ENCODE data around the gene APEX1.

The APEX1 gene

GRCh38 chr14:20419419-20419818 lies 35.6 kb upstream of the APEX1 start:
- Histone ChIP-seq H3K27me3 (ENCODE audit: insufficient read depth, low read length, poor library complexity) (no peaks in the 10 kb centered on the region), H3K9ac (ENCODE audit: low read depth, low read length) (no peak overlapping the region), H3K36me3 (ENCODE audit: insufficient read depth, low read length) (no peaks in the 10 kb centered on the region), H3K9me3 (ENCODE audit: insufficient read depth, low read length, severe bottlenecking) (no peaks in the 10 kb centered on the region), H3K4me2 (ENCODE audit: insufficient read depth, low read length) (no peak overlapping the region), H2AFZ (ENCODE audit: low read depth, low read length) (no peak overlapping the region), H4K20me1 (ENCODE audit: insufficient read depth, low read length) (no peaks in the 10 kb centered on the region), H3K4me3 (ENCODE audit: low read depth in 1 of 2, low read length in 2 of 2) (no peak overlapping the region), H3K4me1 (ENCODE audit: insufficient read depth, low read length) (peaks cover 11% of the 10 kb centered on the region), H3K79me2 (ENCODE audit: insufficient read depth, low read length) (no peaks in the 10 kb centered on the region), H3K27ac (ENCODE audit: low read length) (no peak overlapping the region)
- TF ChIP-seq EZH2 (IDR thresholded peaks at IDR 0.05; ENCODE audit: borderline replicate concordance, low read depth, low read length, severe bottlenecking) = no peak
- no peak for TF ChIP-seq CTCF (IDR thresholded peaks at IDR 0.05; ENCODE audit: borderline replicate concordance, extremely low read depth, low read length, poor library complexity, severe bottlenecking)
- ATAC-seq (ENCODE audit: insufficient read depth, low read depth) (no peak), DNase-seq (no peak)

GRCh38 chr14:20421267-20421666 lies 33.8 kb upstream of the APEX1 start:
- Histone ChIP-seq H3K79me2 (ENCODE audit: insufficient read depth, low read length) (no peaks in the 10 kb centered on the region), H3K4me3 (ENCODE audit: low read depth in 1 of 2, low read length in 2 of 2) (no peak overlapping the region), H2AFZ (ENCODE audit: low read depth, low read length) (no peak overlapping the region), H4K20me1 (ENCODE audit: insufficient read depth, low read length) (no peaks in the 10 kb centered on the region), H3K4me1 (ENCODE audit: insufficient read depth, low read length) (peaks cover 1% of the 10 kb centered on the region), H3K4me2 (ENCODE audit: insufficient read depth, low read length) (no peak overlapping the region), H3K27ac (ENCODE audit: low read length) (no peak overlapping the region), H3K9me3 (ENCODE audit: insufficient read depth, low read length, severe bottlenecking) (no peaks in the 10 kb centered on the region), H3K27me3 (ENCODE audit: insufficient read depth, low read length, poor library complexity) (no peaks in the 10 kb centered on the region), H3K9ac (ENCODE audit: low read depth, low read length) (no peak overlapping the region), H3K36me3 (ENCODE audit: insufficient read depth, low read length) (no peaks in the 10 kb centered on the region)
- TF ChIP-seq EZH2 (IDR thresholded peaks at IDR 0.05; ENCODE audit: borderline replicate concordance, low read depth, low read length, severe bottlenecking) (no peak), CTCF (IDR thresholded peaks at IDR 0.05; ENCODE audit: borderline replicate concordance, extremely low read depth, low read length, poor library complexity, severe bottlenecking) (no peak)
- DNase-seq (no peak), ATAC-seq (ENCODE audit: insufficient read depth, low read depth) (no peak)

GRCh38 chr14:20422886-20423285 lies 32.1 kb upstream of the APEX1 start:
- no peak for TF ChIP-seq EZH2 (IDR thresholded peaks at IDR 0.05; ENCODE audit: borderline replicate concordance, low read depth, low read length, severe bottlenecking)
- TF ChIP-seq CTCF (IDR thresholded peaks at IDR 0.05; ENCODE audit: borderline replicate concordance, extremely low read depth, low read length, poor library complexity, severe bottlenecking) = no peak
- Histone ChIP-seq H3K36me3 (ENCODE audit: insufficient read depth, low read length) (no peaks in the 10 kb centered on the region), H3K27me3 (ENCODE audit: insufficient read depth, low read length, poor library complexity) (no peaks in the 10 kb centered on the region), H2AFZ (ENCODE audit: low read depth, low read length) (no peak overlapping the region), H3K79me2 (ENCODE audit: insufficient read depth, low read length) (no peaks in the 10 kb centered on the region), H3K4me1 (ENCODE audit: insufficient read depth, low read length) (peaks cover 9% of the 10 kb centered on the region), H3K27ac (ENCODE audit: low read length) (no peak overlapping the region), H3K9ac (ENCODE audit: low read depth, low read length) (no peak overlapping the region), H3K4me3 (ENCODE audit: low read depth in 1 of 2, low read length in 2 of 2) (no peak overlapping the region), H3K9me3 (ENCODE audit: insufficient read depth, low read length, severe bottlenecking) (no peaks in the 10 kb centered on the region), H3K4me2 (ENCODE audit: insufficient read depth, low read length) (no peak overlapping the region), H4K20me1 (ENCODE audit: insufficient read depth, low read length) (no peaks in the 10 kb centered on the region)
- ATAC-seq (ENCODE audit: insufficient read depth, low read depth) (no peak), DNase-seq (no peak)

- no peak overlapping the region for H3K9ac ChIP-seq (ENCODE audit: low read depth, low read length)
- peaks cover 16% of the 10 kb centered on the region for H3K4me1 ChIP-seq (ENCODE audit: insufficient read depth, low read length)
- H3K36me3 ChIP-seq (ENCODE audit: insufficient read depth, low read length) = no peaks in the 10 kb centered on the region
- no peaks in the 10 kb centered on the region for H4K20me1 ChIP-seq (ENCODE audit: insufficient read depth, low read length)
- no peak overlapping the region for H3K4me2 ChIP-seq (ENCODE audit: insufficient read depth, low read length)
- no peak for DNase-seq
- H3K79me2 ChIP-seq (ENCODE audit: insufficient read depth, low read length) = no peaks in the 10 kb centered on the region
- H3K27ac ChIP-seq (ENCODE audit: low read length) = no peak overlapping the region
- H3K9me3 ChIP-seq (ENCODE audit: insufficient read depth, low read length, severe bottlenecking) = no peaks in the 10 kb centered on the region
- no peaks in the 10 kb centered on the region for H3K27me3 ChIP-seq (ENCODE audit: insufficient read depth, low read length, poor library complexity)
- no peak overlapping the region for H2AFZ ChIP-seq (ENCODE audit: low read depth, low read length)
- no peak for ATAC-seq (ENCODE audit: insufficient read depth, low read depth)
- no peak for TF ChIP-seq CTCF (IDR thresholded peaks at IDR 0.05; ENCODE audit: borderline replicate concordance, extremely low read depth, low read length, poor library complexity, severe bottlenecking)
- TF ChIP-seq EZH2 (IDR thresholded peaks at IDR 0.05; ENCODE audit: borderline replicate concordance, low read depth, low read length, severe bottlenecking) = no peak
- H3K4me3 ChIP-seq (ENCODE audit: low read depth in 1 of 2, low read length in 2 of 2) = no peak overlapping the region
These were observed 30.2 kb upstream of the APEX1 start for GRCh38 chr14:20424851-20425250.
